ENCODE data around the gene TAF1L.

TAF1L gene

GRCh38 chr9:32587901-32588300, 47.6 kb downstream of the TAF1L start:
- DNase-seq, result no peak

DNA sequence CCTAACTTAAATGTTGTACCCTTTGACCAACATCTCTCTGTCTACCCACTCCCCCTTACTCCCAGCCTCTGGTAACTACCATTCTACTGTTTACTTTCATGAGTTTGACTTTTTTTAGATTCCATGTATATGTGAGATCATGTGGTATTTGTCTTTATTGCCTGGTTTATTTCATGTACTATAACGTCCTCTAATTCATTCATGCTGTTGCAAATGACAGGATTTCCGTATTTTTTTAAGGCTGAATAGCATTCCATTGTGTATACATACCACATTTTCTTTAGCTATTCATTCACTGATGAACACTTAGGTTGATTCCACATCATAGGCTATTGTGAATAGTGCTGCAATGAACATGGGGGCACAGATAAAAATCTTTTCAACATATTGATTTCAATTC, 50.7 kb downstream of the TAF1L start:
- DNase-seq, result no peak

GRCh38 chr9:32581512-32582143, 53.8 kb downstream of the TAF1L start:
- peak; percentile 77 for DNase-seq

GRCh38 chr9:32580631-32581300, 54.7 kb downstream of the TAF1L start:
- no peak for DNase-seq

DNA sequence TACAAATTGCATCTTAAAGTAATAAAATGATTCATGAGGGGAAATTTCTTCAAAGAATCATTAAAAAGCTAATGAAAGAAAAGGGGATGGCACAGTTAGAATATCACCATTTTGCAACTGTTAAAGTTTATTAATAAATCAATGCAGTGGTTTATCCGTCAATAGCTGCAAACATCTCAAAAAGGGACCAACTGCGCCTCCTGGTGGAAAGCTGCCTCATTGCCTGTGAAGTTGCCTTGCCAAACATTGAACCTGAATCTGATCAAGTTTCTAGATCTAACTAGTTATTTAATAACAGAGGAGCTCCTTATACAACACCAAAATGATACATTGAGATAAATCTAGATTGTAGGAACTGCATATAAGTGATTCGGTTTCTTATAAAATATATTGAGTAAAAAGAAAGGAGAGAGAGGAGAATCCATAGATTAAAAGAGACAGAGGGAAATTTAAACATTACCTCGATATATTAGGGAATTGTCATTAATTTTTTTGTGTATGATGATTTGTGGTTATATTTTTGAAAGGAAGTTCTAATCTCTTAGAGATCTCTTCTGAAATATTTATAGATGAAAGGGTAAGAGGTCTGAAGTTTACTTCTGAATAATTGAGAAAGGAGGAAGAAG, 55.6 kb downstream of the TAF1L start:
- DNase-seq, result peak; percentile 80

Measured in hematopoietic multipotent progenitor cell treated with erythropoietin and hydrocortisone succinate and interleukin-3 and kit ligand, for 4 days (in vitro differentiated cells).